Ovary (tissue), 3 donors: ENCODE results near the gene ZRSR2.

Experiments used
- EP300 ChIP-seq: sonication (generic); formaldehyde crosslinking; IDR thresholded peaks from one replicate; pipeline ENCODE4 v1.6.1; 2017; ENCODE audit warnings: antibody characterized with exemption
- TF ChIP-seq, protein P1 (sequence below), 3 donors: fragments of 450-650 bp in 2 of 3; fragments of 200-600 bp in 1 of 3; IDR thresholded peaks; one replicate each; pipeline versions ENCODE4 v1.5.1 to v1.8.0; 2016 to 2022; ENCODE audit warnings: antibody characterized with exemption in 3 of 3, mild to moderate bottlenecking in 1 of 3
- donor health status: DM: no; HTN: no; CAD: no.

DNA sequence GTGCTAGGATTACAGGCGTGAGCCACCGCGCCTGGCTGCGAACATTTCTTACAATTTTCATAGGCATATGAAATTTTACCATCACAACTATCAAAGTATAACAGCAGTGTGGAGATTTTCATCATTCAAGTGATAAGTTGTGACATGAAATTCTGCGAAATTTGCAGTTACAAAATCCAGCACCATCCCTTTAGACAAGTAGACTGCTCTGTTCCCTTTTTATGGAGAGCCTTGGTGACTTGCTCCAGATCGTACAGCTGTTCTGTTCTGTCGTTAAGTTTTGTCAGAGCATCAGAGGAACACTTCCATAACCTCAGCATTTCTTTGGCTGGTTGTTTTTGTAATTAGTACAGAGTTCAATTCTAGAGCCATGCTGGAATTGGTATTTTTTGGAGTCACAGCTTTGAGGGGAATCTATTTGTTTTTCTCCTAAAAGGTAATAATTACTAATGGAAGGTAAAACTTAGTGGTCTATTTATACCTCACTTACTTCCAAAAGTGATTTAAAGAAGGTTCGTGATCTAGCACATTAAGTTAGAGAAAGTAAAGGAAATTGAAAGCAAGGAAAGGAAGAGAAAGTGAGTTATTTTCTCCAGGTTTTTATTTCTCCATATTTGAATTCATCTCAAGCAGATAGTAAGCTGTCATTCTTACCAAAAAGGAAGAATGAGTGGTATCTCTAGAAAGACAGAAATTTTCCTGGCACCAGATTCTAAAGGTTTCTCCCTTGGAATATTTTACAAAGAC, 22.1 kb downstream of the ZRSR2 start:
- no peak for TF ChIP-seq EP300
- TF ChIP-seq, protein P1, sequence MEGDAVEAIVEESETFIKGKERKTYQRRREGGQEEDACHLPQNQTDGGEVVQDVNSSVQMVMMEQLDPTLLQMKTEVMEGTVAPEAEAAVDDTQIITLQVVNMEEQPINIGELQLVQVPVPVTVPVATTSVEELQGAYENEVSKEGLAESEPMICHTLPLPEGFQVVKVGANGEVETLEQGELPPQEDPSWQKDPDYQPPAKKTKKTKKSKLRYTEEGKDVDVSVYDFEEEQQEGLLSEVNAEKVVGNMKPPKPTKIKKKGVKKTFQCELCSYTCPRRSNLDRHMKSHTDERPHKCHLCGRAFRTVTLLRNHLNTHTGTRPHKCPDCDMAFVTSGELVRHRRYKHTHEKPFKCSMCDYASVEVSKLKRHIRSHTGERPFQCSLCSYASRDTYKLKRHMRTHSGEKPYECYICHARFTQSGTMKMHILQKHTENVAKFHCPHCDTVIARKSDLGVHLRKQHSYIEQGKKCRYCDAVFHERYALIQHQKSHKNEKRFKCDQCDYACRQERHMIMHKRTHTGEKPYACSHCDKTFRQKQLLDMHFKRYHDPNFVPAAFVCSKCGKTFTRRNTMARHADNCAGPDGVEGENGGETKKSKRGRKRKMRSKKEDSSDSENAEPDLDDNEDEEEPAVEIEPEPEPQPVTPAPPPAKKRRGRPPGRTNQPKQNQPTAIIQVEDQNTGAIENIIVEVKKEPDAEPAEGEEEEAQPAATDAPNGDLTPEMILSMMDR (IDR thresholded peaks at IDR 0.05), result no peak
